AG04449 (cell line): ENCODE data around the gene BCKDK.

Experiments used
- CTCF ChIA-PET: fragments of 350-600 bp; formaldehyde crosslinking; extraction: SDS; loops from one replicate; lab custom pipeline; 2021; ENCODE audit warnings: antibody characterized with exemption; lab: Yijun Ruan, JAX
- POLR2A ChIA-PET: fragments of 400-600, 350-600 bp; formaldehyde crosslinking; extraction: SDS; loops from one replicate; lab custom pipeline; 2020; ENCODE audit warnings: antibody characterized with exemption, inconsistent platforms; lab: Yijun Ruan, JAX
- DNase-seq: peaks from one replicate; pipeline ENCODE4 v3.0.0-alpha.2; 2010; ENCODE audit warnings: low read depth, low spot score
- H3K4me3 ChIP-seq: 2 replicates; pipeline ENCODE4 v1.5.1; 2011; ENCODE audit warnings: low read depth, mild to moderate bottlenecking, control low read depth, low read length
- CTCF ChIP-seq: IDR thresholded peaks from one replicate; pipeline ENCODE4 v1.5.1; 2011; ENCODE audit warnings: mild to moderate bottlenecking, moderate library complexity, low read length, control low read depth, inconsistent platforms; ENCODE audit not compliant: insufficient read depth; ENCODE audit errors: missing control alignments

Gene BCKDK

GRCh38 chr16:31111881-31112466 is 3.8 kb downstream of the BCKDK start:
- no peak overlapping the region for H3K4me3 ChIP-seq
- POLR2A ChIA-PET: no interaction called here
- DNase-seq: no peak
- TF ChIP-seq CTCF: no peak
- CTCF ChIA-PET: interaction anchor here (1.0 to 1.3 kb wide), 3 partner anchors 9 to 158 kb away, joined by 4 read pairs; no protein-coding TSS in a partner anchor

GRCh38 chr16:31112711-31113110 is 4.5 kb downstream of the BCKDK start:
- DNase-seq: no peak
- ChIA-PET CTCF (interaction anchor here (1.8 kb wide), 1 partner anchor 30 kb away, joined by 5 read pairs; no protein-coding TSS in a partner anchor), POLR2A (no interaction called here)
- no peak for TF ChIP-seq CTCF
- no peak overlapping the region for H3K4me3 ChIP-seq

- H3K4me3 ChIP-seq: no peak overlapping the region
- TF ChIP-seq CTCF: no peak
- DNase-seq: no peak
- ChIA-PET CTCF (interaction anchor here (0.6 to 1.8 kb wide), 4 partner anchors 29 to 338 kb away, joined by 3 to 5 read pairs (median 4); no protein-coding TSS in a partner anchor), POLR2A (no interaction called here)
Measured at GRCh38 chr16:31113121-31114120, 5.2 kb downstream of the BCKDK start.

GRCh38 chr16:31114468-31114867 is 6.3 kb downstream of the BCKDK start:
- no peak overlapping the region for H3K4me3 ChIP-seq
- DNase-seq: no peak
- TF ChIP-seq CTCF: no peak
- CTCF ChIA-PET: interaction anchor here (0.6 to 1.8 kb wide), 2 partner anchors 28 to 43 kb away, joined by 4 to 5 read pairs; no protein-coding TSS in a partner anchor
- POLR2A ChIA-PET: interaction anchor here (1.3 kb wide), 1 partner anchor 14 kb away, joined by 4 read pairs; no protein-coding TSS in a partner anchor

- H3K4me3 ChIP-seq: peak within 1 kb of the TSS; percentile 60
- POLR2A ChIA-PET: interaction anchor here (0.8 to 1.6 kb wide), 17 partner anchors 9 to 342 kb away, joined by 3 to 12 read pairs (median 4); partner anchors contain the start of genes ARMC5, BCKDK, FUS and HSD3B7
- CTCF ChIA-PET: interaction anchor here (1.0 to 6.8 kb wide), 4 partner anchors 15 to 751 kb away, joined by 3 to 56 read pairs (median 7); no protein-coding TSS in a partner anchor
- no peak for TF ChIP-seq CTCF
- peak; percentile 81 for DNase-seq
Measured at GRCh38 chr16:31117384-31118222, 9.4 kb downstream of the BCKDK start, which contains the start of gene KAT8. Gene KAT8 (plus strand): TSS chr16:31117664. CDS start chr16:31117682, 18 bp downstream.
